NCI-H1694 (cell line): ENCODE results near the gene VPS33A.

Experiments used
- DNase-seq: peaks from one replicate; lab custom pipeline; 2025; lab: John Stamatoyannopoulos, UW

Gene VPS33A

DNA sequence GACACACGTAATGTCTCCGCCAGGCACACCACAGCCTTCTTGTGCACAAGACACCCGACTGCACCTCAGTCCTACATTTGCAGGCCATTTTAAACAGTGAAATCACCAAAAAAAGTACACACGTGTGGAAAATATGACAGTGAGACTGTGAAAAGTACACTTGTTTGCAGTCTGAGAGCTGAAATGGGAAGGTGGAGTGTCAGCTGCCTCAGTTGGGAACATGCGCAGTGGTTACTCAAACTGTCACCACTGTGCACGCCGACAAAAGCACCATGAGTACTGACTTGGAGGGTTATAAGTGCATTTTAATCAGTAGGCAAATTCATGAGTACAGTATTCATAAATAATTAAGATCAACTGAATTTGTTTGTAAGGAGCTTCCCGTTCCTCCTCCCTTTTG lies 15.8 kb downstream of the VPS33A start:
- no peak for DNase-seq

DNA sequence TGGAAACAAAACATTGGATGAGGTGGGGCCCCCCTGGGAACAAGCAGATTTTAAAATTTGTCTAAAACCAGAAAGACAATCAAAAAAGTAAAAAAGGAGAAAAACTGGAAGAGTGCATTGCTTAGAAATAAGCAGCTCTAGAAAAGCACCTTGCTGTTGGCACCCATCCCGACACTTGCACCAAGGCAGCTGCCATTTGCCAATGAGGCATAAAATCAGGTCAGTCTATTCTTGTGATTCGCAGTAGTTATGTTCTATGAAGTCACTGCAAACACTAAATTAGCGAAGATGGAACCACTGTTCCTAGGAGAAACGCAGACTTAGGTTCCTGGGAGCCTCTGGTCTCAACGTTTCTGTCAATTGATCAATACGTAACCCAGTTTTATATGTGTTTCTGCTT lies 16.2 kb downstream of the VPS33A start:
- DNase-seq = peak; percentile 23

DNA sequence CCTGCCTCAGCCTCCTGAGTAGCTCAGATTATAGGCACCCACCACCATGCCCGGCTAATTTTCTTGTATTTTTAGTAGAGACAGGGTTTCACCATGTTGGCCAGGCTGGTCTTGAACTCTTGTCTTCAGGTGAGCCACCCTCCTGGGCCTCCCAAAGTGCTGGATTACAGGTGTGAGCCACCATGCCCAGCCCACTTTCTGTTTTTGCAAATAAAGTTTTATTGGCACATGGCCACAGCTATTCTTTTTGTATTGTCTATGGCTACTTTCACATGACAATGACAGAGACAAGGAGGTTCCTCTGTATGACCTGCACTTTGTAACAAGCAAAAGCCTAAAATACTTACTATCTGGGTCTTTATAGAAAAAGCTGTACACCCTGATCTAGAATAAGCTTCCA lies 20.7 kb downstream of the VPS33A start:
- no peak for DNase-seq

DNA sequence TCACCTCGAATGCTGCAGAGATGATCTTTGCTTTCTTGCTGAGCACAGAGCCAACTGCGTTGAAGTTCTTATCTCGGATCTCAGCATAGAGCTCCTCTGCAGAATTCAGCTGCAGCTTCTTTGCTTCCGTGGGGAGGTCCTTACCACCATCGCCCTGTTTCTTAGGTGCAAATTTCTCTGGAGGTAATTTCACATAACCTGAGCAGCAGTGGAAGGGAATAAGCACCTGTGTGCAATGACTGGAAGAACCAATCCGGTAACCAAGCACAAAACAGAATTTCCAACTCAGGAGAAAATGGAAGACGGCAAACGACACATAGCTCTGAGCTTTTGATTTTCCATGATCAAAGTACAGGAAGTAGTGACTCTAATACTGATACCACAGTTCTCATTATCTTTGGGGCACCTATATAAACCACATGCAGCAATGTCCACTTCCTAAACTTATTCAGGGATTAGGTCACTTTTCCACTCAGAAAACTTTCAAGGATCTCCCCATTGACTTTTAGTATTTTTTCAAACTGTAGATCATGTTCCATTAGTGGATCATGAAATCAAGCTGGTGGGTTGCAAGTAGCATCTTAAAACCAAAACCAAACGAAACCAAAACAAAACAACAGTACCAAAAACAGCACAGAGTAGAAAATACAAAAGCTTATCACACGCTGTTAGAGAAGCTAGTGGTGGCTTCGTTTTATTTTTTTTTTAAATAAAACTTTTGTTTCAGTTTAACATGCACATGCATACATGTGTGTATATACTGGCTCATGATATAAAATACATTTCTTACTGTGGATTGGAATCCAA lies 21.5 kb downstream of the VPS33A start:
- no peak for DNase-seq

DNA sequence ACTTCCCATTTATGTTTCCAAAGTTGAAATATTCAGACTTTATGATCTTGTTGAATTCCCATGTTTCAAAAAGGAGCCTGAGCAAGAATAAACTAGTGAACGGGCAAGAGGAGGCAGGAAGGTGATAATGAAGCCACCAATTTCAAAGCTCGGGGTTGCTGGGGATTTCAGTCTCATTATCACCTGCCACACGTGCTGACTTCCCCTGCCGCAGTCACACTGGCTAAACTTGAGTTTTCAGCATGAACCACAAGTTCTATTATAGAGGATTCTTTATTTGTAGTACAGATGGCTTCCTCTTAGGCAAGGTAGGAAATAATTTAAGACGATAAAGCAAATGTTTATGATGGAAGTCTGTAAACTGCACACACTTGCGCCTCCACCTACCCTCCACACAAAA lies 22.3 kb downstream of the VPS33A start:
- no peak for DNase-seq

DNA sequence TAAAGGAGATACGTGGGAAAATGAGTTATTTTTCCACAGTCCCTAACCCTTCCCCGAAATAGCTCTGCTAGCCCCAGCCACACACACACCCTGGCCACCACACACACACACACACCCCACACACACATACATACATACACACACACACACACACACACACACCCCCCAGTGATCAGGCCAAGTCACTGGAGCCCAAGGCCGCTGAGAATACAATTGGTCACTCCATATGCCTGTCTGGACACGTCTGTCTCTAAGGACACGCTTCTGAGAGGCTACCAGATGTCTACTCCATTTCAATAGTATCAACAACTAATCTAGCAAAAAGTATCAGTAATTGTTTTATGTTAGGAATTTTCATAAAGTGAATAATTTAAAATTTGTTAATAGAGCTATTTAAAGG lies 27.4 kb downstream of the VPS33A start:
- DNase-seq = no peak

DNA sequence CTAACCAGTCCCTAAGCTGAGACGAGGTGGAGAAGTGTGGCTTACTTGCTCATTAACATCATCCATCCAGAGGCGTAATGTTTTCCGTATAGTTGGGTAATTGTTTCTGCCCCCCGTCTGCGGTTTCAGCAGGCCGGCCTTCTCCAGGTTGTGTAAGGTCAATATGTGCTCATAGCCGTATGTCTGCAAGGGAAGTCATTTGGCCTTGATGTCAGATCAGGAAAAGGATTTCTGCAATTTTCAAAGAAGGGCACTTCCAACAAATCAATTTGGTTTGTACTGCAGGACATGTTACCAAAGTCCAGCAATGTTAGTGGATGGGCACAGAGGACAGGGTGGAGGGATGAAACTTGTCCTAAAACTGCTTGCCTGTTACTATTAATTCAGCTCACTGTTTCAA lies 30.6 kb downstream of the VPS33A start:
- DNase-seq = no peak

DNA sequence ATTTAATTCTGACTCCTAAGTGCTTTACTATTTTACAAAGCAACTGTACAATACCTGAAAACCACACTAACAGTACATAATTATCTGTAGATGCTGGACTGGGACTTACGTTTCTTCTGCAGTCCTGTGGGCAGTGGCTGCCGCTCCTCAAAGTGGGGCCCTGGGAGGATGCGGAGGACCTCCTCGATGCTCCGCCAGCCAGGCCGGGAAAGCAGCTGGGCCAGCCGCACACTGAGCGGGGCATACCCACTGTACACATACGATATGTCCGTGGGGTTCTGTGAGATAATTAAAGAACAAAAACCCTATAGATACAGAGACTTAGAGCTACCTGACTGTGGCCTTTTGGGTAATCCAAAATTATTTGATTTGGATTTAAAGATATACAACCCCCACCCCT lies 33.6 kb downstream of the VPS33A start:
- DNase-seq = no peak

DNA sequence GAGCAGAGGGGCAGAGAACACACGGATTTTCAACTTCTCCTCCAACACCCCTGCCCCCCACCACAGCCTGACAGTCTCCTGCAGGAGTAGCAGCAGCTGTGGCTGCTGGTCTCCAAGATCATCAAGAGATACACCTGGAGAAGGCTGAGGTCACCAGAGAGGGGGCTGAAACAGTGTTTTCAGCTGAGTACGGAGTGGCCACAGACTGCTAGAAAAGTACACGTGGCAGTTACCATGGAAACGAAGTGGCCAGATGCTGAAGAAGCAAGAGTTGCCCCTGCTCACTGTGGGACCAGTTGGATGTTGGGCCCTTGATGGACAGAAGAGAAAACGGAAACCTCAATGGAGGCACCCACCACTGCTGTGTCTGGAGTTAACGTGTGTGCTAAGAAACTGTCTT lies 35.5 kb downstream of the VPS33A start:
- DNase-seq = no peak

DNA sequence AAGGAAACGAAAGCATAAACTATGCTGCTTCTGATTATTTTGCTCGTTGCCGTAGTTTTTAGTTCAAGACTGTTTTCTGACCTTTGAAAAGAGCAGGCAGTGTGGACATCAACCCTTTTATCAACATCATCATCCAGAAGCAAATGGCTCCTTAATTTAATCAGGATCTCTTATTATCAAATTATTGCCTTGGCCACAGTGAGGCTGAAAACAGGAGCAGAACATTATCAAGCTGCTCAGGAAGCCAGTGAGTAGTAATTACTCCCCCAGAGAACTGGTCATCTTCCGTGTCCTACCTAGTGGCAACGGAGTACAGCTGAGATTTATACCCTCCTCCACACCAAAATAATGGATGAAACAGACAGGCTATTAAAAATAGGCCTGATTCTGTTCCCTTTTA lies 38.2 kb downstream of the VPS33A start:
- DNase-seq = no peak

DNA sequence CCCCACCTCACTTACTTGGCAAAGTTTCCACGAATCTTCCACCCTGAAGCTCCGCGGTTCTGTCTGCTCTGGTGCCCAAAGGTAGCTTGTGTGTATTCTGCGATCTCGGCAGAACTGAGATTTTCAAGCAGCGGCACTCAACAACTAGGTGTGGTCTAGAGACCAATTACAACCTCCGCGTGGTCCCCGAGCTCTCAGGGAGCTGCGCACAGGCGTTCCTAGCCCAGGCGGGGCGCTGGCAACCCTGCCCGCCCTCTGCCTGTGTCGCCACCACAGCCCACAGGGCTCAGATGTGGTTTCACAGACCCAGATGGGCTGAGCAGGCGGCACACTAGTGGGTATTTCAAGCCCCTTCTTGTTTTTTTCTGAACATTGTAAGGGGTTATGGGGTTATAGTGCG lies 39.0 kb downstream of the VPS33A start:
- DNase-seq = no peak

DNA sequence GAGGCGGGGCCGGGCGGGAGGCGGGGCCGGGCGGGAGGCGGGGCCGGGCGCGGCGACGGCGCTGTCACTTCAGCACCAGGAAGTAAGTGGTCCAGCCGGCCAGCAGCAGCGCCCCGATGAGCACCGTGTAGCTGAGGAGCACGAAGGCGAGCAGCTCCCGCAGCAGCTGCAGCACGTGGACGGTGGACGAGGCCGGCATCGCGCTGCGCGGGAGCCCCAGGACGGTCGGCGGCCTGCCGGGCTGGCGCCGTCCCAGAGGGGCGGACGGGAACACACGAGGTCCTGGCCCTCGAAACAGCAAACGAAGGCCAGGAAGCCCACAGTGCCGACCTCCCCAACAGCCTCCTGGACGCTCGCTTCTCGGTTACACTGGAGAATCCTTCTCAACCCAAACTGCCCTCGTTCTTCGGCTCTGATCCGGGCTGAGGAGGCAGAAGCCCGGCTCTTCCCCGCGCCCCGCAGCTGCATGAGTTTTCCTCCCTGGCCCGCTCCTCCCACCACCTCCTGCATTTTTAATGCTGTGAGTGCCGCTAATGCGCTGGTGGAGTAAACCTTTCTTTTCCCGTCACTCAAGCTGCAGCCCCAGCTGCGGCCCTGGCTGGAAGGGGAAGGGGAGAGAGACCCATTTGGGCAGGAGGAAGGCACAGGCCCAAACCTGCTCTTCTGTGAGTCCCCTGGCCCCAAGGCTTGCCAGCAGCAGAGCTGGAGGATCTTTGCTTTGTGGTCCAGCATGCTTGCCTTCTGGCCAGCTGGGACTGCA lies 39.7 kb downstream of the VPS33A start:
- DNase-seq = no peak

DNA sequence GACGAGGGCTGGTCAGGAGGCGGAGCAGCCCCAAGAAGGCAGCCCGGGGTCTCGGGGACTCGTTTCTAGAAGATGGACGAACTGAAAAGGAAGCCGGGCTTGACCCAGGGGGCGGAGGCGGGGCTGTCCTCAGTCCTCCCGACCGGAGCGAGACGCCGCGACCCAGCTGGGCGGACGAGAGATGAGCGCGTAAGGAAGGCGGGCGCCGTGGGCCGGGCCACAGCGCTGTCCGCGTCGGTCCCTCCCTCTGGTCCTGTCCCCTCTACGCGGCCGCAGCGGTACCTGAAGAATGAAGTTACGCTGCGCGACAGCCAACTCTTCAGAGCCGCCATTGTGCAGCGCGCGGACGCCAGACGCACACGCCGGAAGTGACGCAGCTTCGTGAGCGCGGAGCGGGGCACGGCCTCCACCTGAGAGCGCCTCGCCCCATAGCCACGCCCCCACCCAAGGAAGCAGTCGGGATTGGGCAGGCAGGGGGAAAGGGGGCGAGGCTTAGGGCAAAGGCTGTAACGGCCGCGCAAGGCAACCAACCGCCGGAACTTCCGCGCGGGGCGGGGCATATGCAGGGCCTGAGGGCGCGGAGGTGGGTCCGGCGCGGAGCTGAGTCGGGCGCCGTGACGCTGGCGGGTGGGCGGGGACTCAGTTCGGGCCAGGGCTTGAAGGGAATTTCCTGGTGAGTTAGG lies 40.5 kb downstream of the VPS33A start, which contains the start of gene DIABLO:
Gene DIABLO (minus strand): TSS at position 370 of the 683 bp plus-strand sequence. CDS start 38 bp downstream, at position 332.
- DNase-seq = peak; percentile 95

DNA sequence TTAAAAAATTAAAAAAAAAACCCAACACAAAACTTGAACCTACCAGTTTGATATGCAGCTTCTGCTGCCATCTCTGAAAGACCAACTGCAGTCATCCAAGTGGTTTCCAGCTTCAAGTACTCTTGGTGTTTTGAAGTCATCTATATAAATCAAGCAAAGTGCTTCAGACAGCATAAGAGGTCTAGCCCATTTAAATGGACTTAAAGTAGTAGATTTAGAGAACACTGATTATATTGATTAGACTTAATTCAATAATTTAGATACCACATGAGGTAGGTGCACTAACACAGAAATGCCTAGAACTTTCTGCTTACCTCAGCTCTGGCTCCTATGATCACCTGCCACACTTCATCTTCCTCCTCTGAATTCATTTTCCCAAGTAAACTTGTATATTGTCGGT lies 49.8 kb downstream of the VPS33A start:
- no peak for DNase-seq

DNA sequence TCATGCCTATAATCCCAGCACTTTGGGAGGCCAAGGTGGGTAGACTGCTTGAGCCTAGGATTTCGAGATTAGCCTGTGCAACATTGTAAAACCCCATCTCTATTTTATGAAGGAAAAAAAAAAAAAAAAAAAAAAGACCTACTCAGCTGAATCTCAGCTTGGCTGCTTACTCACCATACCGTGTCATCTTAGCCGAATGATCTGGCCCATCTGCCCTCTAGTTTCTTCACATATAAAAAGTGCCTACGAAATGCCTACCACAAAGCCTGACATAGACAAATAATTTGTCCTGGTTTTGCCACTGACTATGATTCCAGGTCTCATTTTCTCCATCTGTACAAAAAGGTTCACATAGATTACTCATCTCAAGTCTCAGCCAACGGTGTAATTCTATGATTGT lies 50.5 kb downstream of the VPS33A start:
- DNase-seq = no peak

DNA sequence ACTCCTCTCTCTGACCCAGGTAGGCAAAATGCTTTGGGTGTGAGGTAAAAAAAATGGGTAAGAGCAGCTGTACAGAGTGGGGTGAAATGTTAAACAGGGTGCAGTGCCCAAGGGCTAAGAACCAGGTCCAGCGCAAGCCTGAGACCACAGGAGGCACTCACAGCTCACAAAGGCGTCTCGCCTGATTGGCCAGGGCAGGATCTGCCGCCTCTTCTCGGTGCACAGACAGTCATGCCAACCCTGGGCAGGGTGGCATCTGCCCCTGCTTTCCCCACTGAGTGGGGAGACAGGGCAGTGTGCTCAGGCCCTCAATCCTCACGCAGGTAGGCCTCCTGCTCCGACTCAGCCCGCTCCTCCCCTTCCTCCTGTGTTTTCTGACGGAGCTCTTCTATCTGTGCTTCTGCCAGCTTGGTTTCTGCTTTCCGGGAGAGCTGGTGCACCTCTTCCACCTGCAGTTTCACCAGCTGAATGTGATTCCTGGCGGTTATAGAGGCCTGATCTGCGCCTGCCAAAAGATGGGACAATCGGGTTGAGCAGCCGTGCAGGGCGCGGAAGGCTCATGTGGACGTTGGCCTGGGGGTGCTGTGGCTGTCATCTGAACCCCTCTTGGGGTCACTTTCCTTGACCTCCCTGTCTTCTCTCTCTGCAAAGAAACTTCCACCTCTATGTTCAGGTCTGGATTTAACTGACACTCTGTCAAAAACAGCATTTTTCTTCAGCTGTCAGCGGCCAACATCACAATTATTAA lies 58.0 kb downstream of the VPS33A start:
- no peak for DNase-seq

DNA sequence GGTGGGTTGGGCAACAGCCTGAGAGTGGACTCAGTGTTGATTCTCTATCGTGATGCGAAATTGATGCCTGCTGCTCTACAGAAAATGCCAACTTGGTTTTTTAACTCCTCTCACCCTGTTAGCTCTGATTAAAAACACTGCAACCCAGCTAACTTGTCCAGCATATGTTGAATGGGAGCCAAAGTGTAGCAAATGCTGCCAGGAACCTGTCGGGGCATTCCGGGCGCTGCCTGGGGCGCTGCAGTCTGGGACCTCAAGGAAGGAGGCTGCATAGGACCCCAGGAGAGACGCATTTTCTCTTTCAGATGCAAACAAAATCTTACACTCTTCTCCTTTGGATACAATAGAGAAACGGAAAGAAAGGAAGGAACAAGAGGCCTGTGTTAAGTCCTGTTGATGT lies 58.9 kb downstream of the VPS33A start:
- no peak for DNase-seq

DNA sequence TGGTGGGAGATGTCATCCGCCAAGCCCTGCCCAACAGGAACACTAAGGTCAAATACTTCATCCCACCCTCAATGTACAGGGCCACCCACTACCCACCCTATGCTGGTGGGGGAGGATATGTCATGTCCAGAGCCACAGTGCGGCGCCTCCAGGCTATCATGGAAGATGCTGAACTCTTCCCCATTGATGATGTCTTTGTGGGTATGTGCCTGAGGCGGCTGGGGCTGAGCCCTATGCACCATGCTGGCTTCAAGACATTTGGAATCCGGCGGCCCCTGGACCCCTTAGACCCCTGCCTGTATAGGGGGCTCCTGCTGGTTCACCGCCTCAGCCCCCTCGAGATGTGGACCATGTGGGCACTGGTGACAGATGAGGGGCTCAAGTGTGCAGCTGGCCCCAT lies 59.3 kb downstream of the VPS33A start:
- DNase-seq = no peak

DNA sequence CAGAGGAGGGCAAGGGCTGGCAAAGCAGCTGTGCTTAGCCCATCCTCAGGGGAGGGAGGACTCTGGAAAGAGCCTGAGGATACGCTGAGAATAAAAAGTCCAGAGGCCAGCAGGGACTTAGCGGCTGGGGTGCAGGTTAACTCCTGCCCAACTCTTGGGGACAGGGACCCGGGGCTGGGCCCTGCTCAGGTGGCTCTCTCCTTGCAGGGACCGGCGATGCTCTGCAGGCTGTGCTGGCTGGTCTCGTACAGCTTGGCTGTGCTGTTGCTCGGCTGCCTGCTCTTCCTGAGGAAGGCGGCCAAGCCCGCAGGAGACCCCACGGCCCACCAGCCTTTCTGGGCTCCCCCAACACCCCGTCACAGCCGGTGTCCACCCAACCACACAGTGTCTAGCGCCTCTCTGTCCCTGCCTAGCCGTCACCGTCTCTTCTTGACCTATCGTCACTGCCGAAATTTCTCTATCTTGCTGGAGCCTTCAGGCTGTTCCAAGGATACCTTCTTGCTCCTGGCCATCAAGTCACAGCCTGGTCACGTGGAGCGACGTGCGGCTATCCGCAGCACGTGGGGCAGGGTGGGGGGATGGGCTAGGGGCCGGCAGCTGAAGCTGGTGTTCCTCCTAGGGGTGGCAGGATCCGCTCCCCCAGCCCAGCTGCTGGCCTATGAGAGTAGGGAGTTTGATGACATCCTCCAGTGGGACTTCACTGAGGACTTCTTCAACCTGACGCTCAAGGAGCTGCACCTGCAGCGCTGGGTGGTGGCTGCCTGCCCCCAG lies 60.0 kb downstream of the VPS33A start:
- DNase-seq = no peak

DNA sequence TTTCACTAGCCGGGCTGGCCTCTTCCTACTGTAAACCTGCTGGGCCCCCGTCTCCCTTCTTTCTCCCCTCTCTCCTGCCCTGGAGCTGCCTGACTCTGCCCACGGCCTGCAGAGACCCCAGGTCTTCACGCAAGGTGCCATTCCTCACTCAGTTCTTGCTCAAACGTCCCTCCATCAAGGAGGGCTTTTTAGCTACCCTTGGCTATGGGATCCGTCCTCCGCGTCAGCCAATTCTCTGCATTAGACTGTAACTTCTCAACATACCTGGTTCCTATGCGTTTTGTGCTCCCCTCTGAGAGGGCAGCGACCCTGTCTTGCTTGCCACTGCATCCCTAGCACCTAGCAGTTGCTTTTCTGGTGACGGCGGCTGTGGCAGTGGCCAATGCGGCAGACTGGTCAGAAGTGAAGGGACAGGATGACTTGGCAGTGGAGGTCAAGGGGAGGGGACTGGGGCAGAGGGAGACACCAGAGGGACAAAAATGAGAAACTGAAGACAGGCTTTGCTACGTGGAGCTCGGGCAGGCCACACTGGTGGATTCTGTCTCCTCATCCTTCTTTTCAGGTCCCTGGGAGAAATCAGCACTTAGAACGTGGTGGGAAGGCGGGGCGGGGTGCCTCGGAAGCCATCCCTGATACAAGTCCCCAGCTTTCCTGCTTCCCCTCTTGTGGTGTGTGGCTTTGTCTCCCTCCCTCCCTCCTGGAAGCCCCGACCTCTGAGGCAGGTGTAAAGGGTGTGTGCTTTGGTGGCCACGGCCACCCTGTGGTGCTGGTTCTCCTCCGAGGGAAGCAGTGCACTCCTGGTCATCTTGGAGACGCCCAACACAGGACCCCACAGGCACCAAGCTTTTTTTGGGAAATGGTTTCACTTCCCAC lies 61.0 kb downstream of the VPS33A start:
- no peak for DNase-seq
